Suppressor macrophage (primary cell): ENCODE results near the gene MYOF.
"Not testable (repeated sequence)": the region's sequence is repeated elsewhere in the genome, so short reads cannot be mapped to it uniquely, and the experiment has no call there.

Experiments used
- DNase-seq, 4 experiments: peaks; one replicate each; pipeline ENCODE4 v3.0.0-alpha.2; 2020 to 2022

MYOF gene

GRCh38 chr10:93454146-93454545, 28.0 kb downstream of the MYOF start:
- DNase-seq = no peak

GRCh38 chr10:93452143-93452542, 30.0 kb downstream of the MYOF start:
- DNase-seq = no peak

- DNase-seq = no peak
Observed at GRCh38 chr10:93451244-93451947, 30.7 kb downstream of the MYOF start.

- no peak for DNase-seq
Observed at GRCh38 chr10:93447970-93448369, 34.2 kb downstream of the MYOF start.

GRCh38 chr10:93447019-93447418, 35.1 kb downstream of the MYOF start:
- no peak for DNase-seq

GRCh38 chr10:93445978-93446720, 36.0 kb downstream of the MYOF start:
- DNase-seq = no peak

- peak; percentile 24 to 68 (median 50) for DNase-seq
Observed at GRCh38 chr10:93445097-93445960, 36.8 kb downstream of the MYOF start.

- no peak for DNase-seq
Observed at GRCh38 chr10:93443481-93443880, 38.7 kb downstream of the MYOF start.

- not testable (repeated sequence) for DNase-seq
Observed at GRCh38 chr10:93442721-93443120, 39.4 kb downstream of the MYOF start.

GRCh38 chr10:93440591-93441091, 41.5 kb downstream of the MYOF start:
- peak in 1 of 4 experiments; percentile 23 for DNase-seq

GRCh38 chr10:93438613-93439253, 43.4 kb downstream of the MYOF start:
- DNase-seq = no peak

- DNase-seq = no peak
Observed at GRCh38 chr10:93437946-93438612, 44.1 kb downstream of the MYOF start.

GRCh38 chr10:93437086-93437945, 44.8 kb downstream of the MYOF start:
- peak; percentile 86 to 96 (median 92) for DNase-seq

GRCh38 chr10:93436591-93437085, 45.5 kb downstream of the MYOF start:
- peak; percentile 57 to 70 (median 63) for DNase-seq

GRCh38 chr10:93435621-93436397, 46.3 kb downstream of the MYOF start:
- DNase-seq = peak; percentile 58 to 89 (median 80)

GRCh38 chr10:93434991-93435491, 47.1 kb downstream of the MYOF start:
- DNase-seq = no peak

- no peak for DNase-seq
Observed at GRCh38 chr10:93431361-93431760, 50.8 kb downstream of the MYOF start.

- no peak for DNase-seq
Observed at GRCh38 chr10:93425861-93426260, 56.3 kb downstream of the MYOF start.

GRCh38 chr10:93422118-93422517, 60.0 kb downstream of the MYOF start:
- peak; percentile 8 to 42 (median 32) for DNase-seq
